ENCODE data around the gene PPM1E.
"Not testable (repeated sequence)": the region's sequence is repeated elsewhere in the genome, so short reads cannot be mapped to it uniquely, and the experiment has no call there.

PPM1E gene

GRCh38 chr17:58783380-58783779 lies 27.7 kb downstream of the PPM1E start:
- no peak for DNase-seq

GRCh38 chr17:58785097-58785496 lies 29.4 kb downstream of the PPM1E start:
- DNase-seq = no peak

GRCh38 chr17:58786586-58787295 lies 31.1 kb downstream of the PPM1E start:
- no peak for DNase-seq

GRCh38 chr17:58788199-58788598 lies 32.5 kb downstream of the PPM1E start:
- no peak for DNase-seq

- DNase-seq = no peak
These were observed 33.5 kb downstream of the PPM1E start for GRCh38 chr17:58789160-58789559.

- DNase-seq = no peak
These were observed 34.2 kb downstream of the PPM1E start for GRCh38 chr17:58789831-58790230.

- DNase-seq = not testable (repeated sequence)
These were observed 38.9 kb downstream of the PPM1E start for GRCh38 chr17:58794508-58794907.

- no peak for DNase-seq
These were observed 46.5 kb downstream of the PPM1E start for GRCh38 chr17:58802188-58802587.

- no peak for DNase-seq
These were observed 50.4 kb downstream of the PPM1E start for GRCh38 chr17:58806046-58806445.

- DNase-seq = no peak
These were observed 53.2 kb downstream of the PPM1E start for GRCh38 chr17:58808609-58809563.

GRCh38 chr17:58809564-58809936 lies 53.9 kb downstream of the PPM1E start:
- no peak for DNase-seq

- no peak for DNase-seq
These were observed 55.6 kb downstream of the PPM1E start for GRCh38 chr17:58811290-58811689.

- no peak for DNase-seq
These were observed 58.1 kb downstream of the PPM1E start for GRCh38 chr17:58813712-58814111.

- DNase-seq = no peak
These were observed 63.0 kb downstream of the PPM1E start for GRCh38 chr17:58818654-58819053.

GRCh38 chr17:58822148-58823050 lies 66.7 kb downstream of the PPM1E start:
- DNase-seq = no peak

GRCh38 chr17:58823051-58823525 lies 67.4 kb downstream of the PPM1E start:
- DNase-seq = no peak

GRCh38 chr17:58829172-58829637 lies 73.6 kb downstream of the PPM1E start:
- DNase-seq = no peak

- DNase-seq = no peak
These were observed 76.1 kb downstream of the PPM1E start for GRCh38 chr17:58831780-58832179.

GRCh38 chr17:58832514-58832913 lies 76.9 kb downstream of the PPM1E start:
- no peak for DNase-seq

- DNase-seq = no peak
These were observed 82.0 kb downstream of the PPM1E start for GRCh38 chr17:58837699-58838098.

GRCh38 chr17:58840820-58841612 lies 85.4 kb downstream of the PPM1E start:
- DNase-seq = no peak

- DNase-seq = not testable (repeated sequence)
These were observed 90.8 kb downstream of the PPM1E start for GRCh38 chr17:58846413-58846812.
